Measurements from ENCODE around the gene FBXO46. TPM values are rescaled to one million over a fixed set of nuclear protein-coding genes. Genes with fewer than 3 reads are reported as not detected.

FBXO46 gene
- total and polyA plus RNA-seq, 12 donors: 5.2 to 13.5 (median 9.1) TPM

DNA sequence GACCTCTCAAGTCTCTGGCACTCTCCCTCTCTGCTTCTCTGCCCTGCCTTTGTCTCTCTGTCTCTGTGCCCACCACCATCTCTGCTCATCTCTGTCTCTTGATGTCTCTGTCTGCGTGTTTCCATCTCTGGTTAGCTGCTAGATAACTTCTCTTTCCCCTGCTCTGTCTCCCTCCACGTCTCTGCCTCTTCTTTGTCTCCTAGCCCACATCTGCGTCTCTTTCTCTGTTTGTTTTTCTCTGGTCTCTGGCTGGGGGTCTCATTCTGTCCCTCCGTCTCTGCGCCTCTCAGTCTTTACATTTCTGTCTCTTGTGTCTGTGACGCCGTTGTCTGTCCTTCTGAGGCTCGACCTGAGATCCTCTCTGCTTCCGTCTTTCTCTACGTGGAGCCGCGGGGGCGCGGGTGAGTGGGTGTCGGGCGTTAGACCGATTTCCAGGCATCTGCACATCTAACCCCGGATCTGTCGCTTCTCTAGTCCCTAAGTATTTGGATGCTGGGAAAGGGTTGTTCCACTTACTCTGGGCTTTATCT is 62.3 kb downstream of the FBXO46 start:
- Histone ChIP-seq H3K36me3 (no peaks in the 10 kb centered on the region), H3K9me3 (no peaks in the 10 kb centered on the region), H3K27me3 (peaks cover 0 to 82% (median 66%) of the 10 kb centered on the region in 7 donors), H3K4me1 (peaks cover 2 to 33% (median 20%) of the 10 kb centered on the region in 9 donors), H3K27ac (peak overlapping the region in 6 of 10 donors; percentile 19 to 60 (median 39)), H3K4me3 (peak overlapping the region; percentile 12 to 56 (median 50))
- no peak for DNase-seq
- ATAC-seq: peak in 4 of 8 donors; percentile 5 to 35 (median 12)
- TF ChIP-seq CTCF (IDR thresholded peaks at IDR 0.05): no peak
- 1% methylated on average over 19 of the region's 19 CpGs for WGBS, 2 donors
- intact Hi-C loops (cut with DNase I): no loop called here

DNA sequence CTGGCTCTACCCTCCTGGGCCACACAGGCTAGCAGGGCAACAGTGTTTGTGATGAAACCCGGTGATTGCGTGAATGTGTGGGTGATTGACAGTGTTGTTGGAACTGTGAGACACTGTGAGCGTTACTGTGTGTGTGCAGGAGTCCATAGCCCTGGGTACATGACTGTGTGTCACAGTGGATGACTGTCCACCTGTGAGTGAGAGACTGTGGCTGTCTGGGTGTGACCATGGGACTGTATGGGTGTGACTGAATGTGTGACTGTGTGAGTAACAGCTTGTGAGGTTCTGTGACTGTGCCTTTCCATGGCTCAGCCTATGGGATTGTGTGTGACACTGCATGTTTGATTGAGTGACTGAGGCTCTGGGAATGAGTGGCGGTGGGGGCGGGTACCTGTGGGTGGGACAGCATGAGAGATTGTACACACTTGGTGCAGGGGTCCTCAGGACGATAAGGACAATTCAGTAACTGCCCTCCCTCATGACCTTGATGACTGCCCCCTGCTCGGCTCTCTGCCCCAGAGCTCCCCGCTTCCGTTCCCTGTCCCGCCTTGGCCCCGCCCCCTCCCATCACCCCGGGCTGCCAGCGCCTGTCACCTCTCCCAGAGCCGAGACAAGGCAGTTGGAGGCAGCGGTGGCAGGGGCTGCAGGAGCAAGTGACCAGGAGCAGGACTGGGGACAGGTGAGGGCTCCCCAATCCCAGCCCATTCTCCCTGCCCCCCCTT is 62.9 kb downstream of the FBXO46 start, which contains the start of gene GIPR:
GIPR (plus strand) TSS at position 602 of the 722 bp plus-strand sequence. CDS start 1,300 bp downstream, outside the sequence.
- 10 to 13% methylated on average over 15 of the region's 15 CpGs for WGBS, 2 donors
- TF ChIP-seq CTCF (IDR thresholded peaks at IDR 0.05): no peak
- ATAC-seq (peak; percentile 47 to 85 (median 65)), DNase-seq (peak; percentile 51 to 71)
- Histone ChIP-seq H3K4me3 (peak within 1 kb of the TSS; percentile 12 to 56 (median 50)), H3K4me1 (peaks cover 2 to 33% (median 20%) of the 10 kb centered on the region in 9 donors), H3K27ac (peak within 1 kb of the TSS in 7 of 10 donors; percentile 19 to 60 (median 32)), H3K36me3 (no peaks in the 10 kb centered on the region), H3K9me3 (no peaks in the 10 kb centered on the region), H3K27me3 (peaks cover 0 to 82% (median 65%) of the 10 kb centered on the region in 7 donors)
- intact Hi-C loops (cut with DNase I): no loop called here

DNA sequence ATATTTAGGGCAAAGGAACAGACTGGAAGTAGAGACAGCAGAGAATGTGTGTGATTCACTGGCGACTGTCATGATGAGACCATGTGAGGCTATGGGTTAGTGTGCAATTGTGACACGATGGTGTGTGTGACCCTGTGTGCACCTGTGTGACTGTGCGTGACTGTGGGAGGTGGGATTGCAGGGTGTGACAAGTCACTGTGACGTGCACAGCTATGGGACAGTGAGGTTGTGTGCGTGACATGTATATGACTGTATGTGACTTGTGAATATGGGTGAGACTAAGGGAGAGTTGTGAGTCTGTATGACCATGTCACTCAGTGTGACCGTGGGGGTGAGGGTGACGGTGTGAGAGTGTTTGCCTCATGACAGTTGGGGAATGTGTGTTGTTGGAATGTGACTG is 66.1 kb downstream of the FBXO46 start:
- no peaks in the 10 kb centered on the region for H3K9me3 ChIP-seq
- no peak for TF ChIP-seq CTCF (IDR thresholded peaks at IDR 0.05)
- no peak overlapping the region for H3K4me3 ChIP-seq
- peaks cover 2 to 23% (median 18%) of the 10 kb centered on the region in 9 donors for H3K4me1 ChIP-seq
- H3K27ac ChIP-seq: no peak overlapping the region
- intact Hi-C loops (cut with DNase I): no loop called here
- peaks cover 0 to 66% (median 44%) of the 10 kb centered on the region in 7 donors for H3K27me3 ChIP-seq
- 66 to 71% methylated on average over 7 of the region's 7 CpGs for WGBS, 2 donors
- ATAC-seq (no peak), DNase-seq (no peak)
- H3K36me3 ChIP-seq: no peaks in the 10 kb centered on the region

GRCh38 chr19:45663800-45664199 is 66.9 kb downstream of the FBXO46 start:
- no peaks in the 10 kb centered on the region for H3K9me3 ChIP-seq
- 83 to 95% methylated on average over 1 of the region's 1 CpG for WGBS, 2 donors
- H3K4me3 ChIP-seq: no peak overlapping the region
- ATAC-seq: no peak
- peaks cover 0 to 15% (median 10%) of the 10 kb centered on the region in 9 donors for H3K4me1 ChIP-seq
- TF ChIP-seq CTCF (IDR thresholded peaks at IDR 0.05): no peak
- DNase-seq: no peak
- peaks cover 0 to 58% (median 38%) of the 10 kb centered on the region in 7 donors for H3K27me3 ChIP-seq
- H3K36me3 ChIP-seq: no peaks in the 10 kb centered on the region
- intact Hi-C loops (cut with DNase I): no loop called here
- H3K27ac ChIP-seq: no peak overlapping the region

All from heart right ventricle (tissue), 16 donors.